Kidney tubule cell (primary cell): ENCODE measurements around the gene RPLP2.

Source experiments
- DNase-seq: peaks from one replicate; pipeline ENCODE4 v3.0.0-alpha.2; 2018; ENCODE audit warnings: low spot score

The RPLP2 gene

GRCh38 chr11:836700-837099 lies 26.9 kb downstream of the RPLP2 start:
- DNase-seq: no peak

- DNase-seq: no peak
These were observed 27.6 kb downstream of the RPLP2 start for GRCh38 chr11:837189-837989.

GRCh38 chr11:837990-838307 lies 28.2 kb downstream of the RPLP2 start:
- no peak for DNase-seq

GRCh38 chr11:838441-839279 lies 28.9 kb downstream of the RPLP2 start:
- peak; percentile 25 for DNase-seq

GRCh38 chr11:839280-839623 lies 29.5 kb downstream of the RPLP2 start:
- DNase-seq: no peak

GRCh38 chr11:839875-840617 lies 30.3 kb downstream of the RPLP2 start:
- peak; percentile 42 for DNase-seq

- DNase-seq: no peak
These were observed 32.2 kb downstream of the RPLP2 start for GRCh38 chr11:841981-842369.

- DNase-seq: peak; percentile 92
These were observed 32.7 kb downstream of the RPLP2 start, which contains the start of the genes POLR2L and TSPAN4 for GRCh38 chr11:842370-843002. Gene POLR2L (minus strand): TSS chr11:842529. CDS start chr11:842508, 21 bp downstream. Gene TSPAN4 (plus strand): TSS chr11:842852. CDS start chr11:850305, 7,453 bp downstream.

GRCh38 chr11:843086-843734 lies 33.4 kb downstream of the RPLP2 start:
- peak; percentile 36 for DNase-seq

GRCh38 chr11:843818-844692 lies 34.3 kb downstream of the RPLP2 start:
- peak; percentile 93 for DNase-seq

GRCh38 chr11:844693-845644 lies 35.2 kb downstream of the RPLP2 start:
- peak; percentile 84 for DNase-seq

- no peak for DNase-seq
These were observed 36.2 kb downstream of the RPLP2 start for GRCh38 chr11:845872-846495.

GRCh38 chr11:846496-847098 lies 36.8 kb downstream of the RPLP2 start:
- DNase-seq: peak; percentile 38

GRCh38 chr11:847876-848275 lies 38.1 kb downstream of the RPLP2 start:
- no peak for DNase-seq

- peak; percentile 54 for DNase-seq
These were observed 38.7 kb downstream of the RPLP2 start for GRCh38 chr11:848380-848931.

- no peak for DNase-seq
These were observed 39.5 kb downstream of the RPLP2 start for GRCh38 chr11:849104-849824.
